Spleen (tissue), 11 donors: ENCODE results near the gene P3H2. TPM values are rescaled to one million over a fixed set of nuclear protein-coding genes. Genes with fewer than 3 reads are reported as not detected.

Experiments
- DNase-seq: peaks from one replicate; pipeline ENCODE4 v3.0.0-alpha.2; 2020
- H3K27ac ChIP-seq, 8 donors: fragments of 200-600 bp; sonication (generic) in 7 of 8; 1 replicate in 4 of 8; 2 replicates in 4 of 8; pipeline versions ENCODE4 v1.5.0 to v1.8.0; 2016 to 2021; ENCODE audit warnings: inconsistent platforms in 4 of 8, mild to moderate bottlenecking in 4 of 8, moderate library complexity in 1 of 8
- H3K27me3 ChIP-seq, 7 donors: fragments of 200-600 bp; sonication (generic) in 6 of 7; replicated peaks in 1 of 7; 1 replicate in 4 of 7; 2 replicates in 3 of 7; pipeline versions ENCODE4 v1.5.0 to v1.8.0; 2016 to 2021; ENCODE audit warnings: inconsistent platforms in 3 of 7, mild to moderate bottlenecking in 1 of 7
- H3K36me3 ChIP-seq, 6 donors: fragments of 200-600 bp; sonication (generic) in 5 of 6; 1 replicate in 4 of 6; 2 replicates in 2 of 6; pipeline versions ENCODE4 v1.5.0 to v1.8.0; 2016 to 2021; ENCODE audit warnings: inconsistent platforms in 2 of 6
- H3K4me1 ChIP-seq, 6 donors: fragments of 200-600 bp; sonication (generic) in 5 of 6; 1 replicate in 3 of 6; 2 replicates in 3 of 6; pipeline versions ENCODE4 v1.5.0 to v1.8.0; 2016 to 2021; ENCODE audit warnings: inconsistent platforms in 3 of 6
- H3K4me3 ChIP-seq, 8 donors: fragments of 200-600 bp; sonication (generic) in 7 of 8; 1 replicate in 4 of 8; 2 replicates in 4 of 8; pipeline versions ENCODE4 v1.5.0 to v1.8.0; 2016 to 2021; ENCODE audit warnings: inconsistent platforms in 4 of 8, mild to moderate bottlenecking in 4 of 8, moderate library complexity in 2 of 8
- H3K9me3 ChIP-seq, 8 donors: fragments of 200-600 bp; sonication (generic) in 7 of 8; 1 replicate in 4 of 8; 2 replicates in 4 of 8; pipeline versions ENCODE4 v1.5.0 to v1.8.0; 2016 to 2021; ENCODE audit warnings: inconsistent platforms in 4 of 8
- CTCF ChIP-seq, 11 experiments: fragments of 200-600 bp in 7 of 11; fragments of 450-650 bp in 4 of 11; sonication (generic) in 4 of 11; IDR thresholded peaks in 8 of 11; conservative IDR thresholded peaks in 3 of 11; 1 replicate in 7 of 11; 2 replicates in 4 of 11; pipeline versions ENCODE4 v1.4.0 to v1.8.0; 2016 to 2021; ENCODE audit warnings: antibody characterized with exemption in 11 of 11, inconsistent platforms in 4 of 11, mild to moderate bottlenecking in 1 of 11
- POLR2A ChIP-seq, 3 donors: fragments of 450-650 bp; IDR thresholded peaks; one replicate each; pipeline ENCODE4 v1.5.1; 2017; ENCODE audit warnings: antibody characterized with exemption in 3 of 3, mild to moderate bottlenecking in 1 of 3
- POLR2AphosphoS5 ChIP-seq, 3 donors: sonication (generic); formaldehyde crosslinking; IDR thresholded peaks; one replicate each; pipeline ENCODE4 v1.5.1; 2017; ENCODE audit warnings: antibody characterized with exemption in 3 of 3
- WGBS, 5 donors: extraction: QIAGEN DNeasy Blood & Tissue Kit in 3 of 5; methylation state at CpG; one replicate each; pipeline versions ENCODE4 v1.1.5 to v1.1.7; 2013 to 2018; 5-methylcytosine and 5-hydroxymethylcytosine counted together
- intact Hi-C: fragments of 100-400 bp; cut with DNase I; formaldehyde crosslinking; loops from one replicate; pipeline ENCODE4 v1.15.0; 2023; ENCODE audit warnings: low total_unique reads
- polyA plus RNA-seq, 3 donors: library from polyadenylated mRNA; stranded (reverse); fragments of 200-250 nt; gene quantifications; one replicate each; pipeline ENCODE4 v1.2.1, GENCODE V29; 2013
- total RNA-seq, 7 donors: library from RNA; depleted of rRNA in 3 of 7; stranded (reverse); fragments of >200 nt in 3 of 7; fragmentation: NEBNext Ultra II Directional in 4 of 7; extraction: Animal tissue kit (Norgen Biotek cat#: 25700) in 4 of 7; gene quantifications; one replicate each; pipeline versions ENCODE4 v1.1.0 to v1.2.1, GENCODE V29; 2016 to 2021
- donor health status: healthy with polysubstance abuse.
- donor health status: DM: no; HTN: no; CAD: no; lungs with moderate emphysema.
- donor health status: DM: no; HTN: no; CAD: no.
- donor health status: Bipolar disorder and iron deficiency.
- donor health status: healthy.
- donor health status: DM: no; HTN: no; CAD: no.
- donor health status: DM: yes; HTN: yes; CAD: no.

The P3H2 gene
- total and polyA plus RNA-seq, 10 donors: 7.7 to 155 (median 79.2) TPM

- no peak for TF ChIP-seq CTCF (IDR thresholded peaks at IDR 0.05 in 8 of 11, conservative IDR thresholded peaks at IDR 0.05 in 3 of 11)
- no peak for TF ChIP-seq POLR2AphosphoS5 (IDR thresholded peaks at IDR 0.05)
- TF ChIP-seq POLR2A (IDR thresholded peaks at IDR 0.05): no peak
- no peak overlapping the region for H3K4me3 ChIP-seq
- no peak for DNase-seq
- intact Hi-C loops: no loop called here
- H3K36me3 ChIP-seq: no peaks in the 10 kb centered on the region
- 74 to 82% (median 78%) methylated on average over 5 of the region's 5 CpGs for WGBS, 5 donors
- no peaks in the 10 kb centered on the region for H3K27me3 ChIP-seq
- peaks cover 0 to 33% (median 9%) of the 10 kb centered on the region in 6 donors for H3K4me1 ChIP-seq
- H3K9me3 ChIP-seq: no peaks in the 10 kb centered on the region
- peak overlapping the region in 3 of 8 donors; percentile 20 to 57 (median 32) for H3K27ac ChIP-seq
Observed at GRCh38 chr3:190070622-190071347, 49.9 kb downstream of the P3H2 start.

GRCh38 chr3:190065204-190065603, 55.5 kb downstream of the P3H2 start:
- Histone ChIP-seq H3K4me3 (no peak overlapping the region), H3K27ac (peak overlapping the region in 2 of 8 donors; percentile 21 to 22), H3K4me1 (peaks cover 0 to 6% (median 0%) of the 10 kb centered on the region in 6 donors), H3K27me3 (no peaks in the 10 kb centered on the region), H3K9me3 (no peaks in the 10 kb centered on the region), H3K36me3 (no peaks in the 10 kb centered on the region)
- intact Hi-C loops: no loop called here
- DNase-seq: no peak
- no peak for TF ChIP-seq CTCF (IDR thresholded peaks at IDR 0.05 in 8 of 11, conservative IDR thresholded peaks at IDR 0.05 in 3 of 11)
- TF ChIP-seq POLR2AphosphoS5 (IDR thresholded peaks at IDR 0.05): no peak
- TF ChIP-seq POLR2A (IDR thresholded peaks at IDR 0.05): no peak
- WGBS, 5 donors: 80 to 94% (median 88%) methylated on average over 2 of the region's 2 CpGs

- Histone ChIP-seq H3K4me1 (peaks cover 0 to 8% (median 0%) of the 10 kb centered on the region in 6 donors), H3K9me3 (no peaks in the 10 kb centered on the region), H3K4me3 (no peak overlapping the region), H3K36me3 (no peaks in the 10 kb centered on the region), H3K27me3 (no peaks in the 10 kb centered on the region), H3K27ac (peak overlapping the region in 2 of 8 donors; percentile 21 to 22)
- no peak for DNase-seq
- intact Hi-C loops: no loop called here
- 74 to 82% (median 78%) methylated on average over 2 of the region's 2 CpGs for WGBS, 5 donors
- no peak for TF ChIP-seq POLR2A (IDR thresholded peaks at IDR 0.05)
- no peak for TF ChIP-seq CTCF (IDR thresholded peaks at IDR 0.05 in 8 of 11, conservative IDR thresholded peaks at IDR 0.05 in 3 of 11)
- no peak for TF ChIP-seq POLR2AphosphoS5 (IDR thresholded peaks at IDR 0.05)
Observed at GRCh38 chr3:190064659-190065058, 56.0 kb downstream of the P3H2 start.

GRCh38 chr3:190064112-190064511, 56.6 kb downstream of the P3H2 start:
- Histone ChIP-seq H3K27ac (peak overlapping the region in 1 of 8 donors; percentile 22), H3K4me1 (peaks cover 0 to 12% (median 4%) of the 10 kb centered on the region in 6 donors), H3K9me3 (no peaks in the 10 kb centered on the region), H3K27me3 (no peaks in the 10 kb centered on the region), H3K4me3 (no peak overlapping the region), H3K36me3 (no peaks in the 10 kb centered on the region)
- no peak for DNase-seq
- WGBS, 5 donors: 74 to 86% (median 80%) methylated on average over 3 of the region's 3 CpGs
- intact Hi-C loops: no loop called here
- TF ChIP-seq CTCF (IDR thresholded peaks at IDR 0.05 in 8 of 11, conservative IDR thresholded peaks at IDR 0.05 in 3 of 11) (no peak), POLR2A (IDR thresholded peaks at IDR 0.05) (no peak), POLR2AphosphoS5 (IDR thresholded peaks at IDR 0.05) (no peak)
